RPMI7951 (cell line): ENCODE results near the gene FOXO1. TPM values are rescaled to one million over a fixed set of nuclear protein-coding genes. Genes with fewer than 3 reads are reported as not detected.

Experiments
- DNase-seq: peaks from one replicate; pipeline ENCODE4 v3.0.0-alpha.2; 2012; ENCODE audit warnings: low read depth
- total RNA-seq: library from RNA; depleted of rRNA; stranded (reverse); fragments of >200 nt; shearing (Covaris generic); gene quantifications from 2 replicates; pipeline ENCODE4 v1.2.3, GENCODE V29; 2014

The FOXO1 gene
- total RNA-seq, 1 experiment from 2014 or later = 1.6 TPM

- no peak for DNase-seq
Observed at GRCh38 chr13:40609972-40610726, 56.3 kb downstream of the FOXO1 start.

DNA sequence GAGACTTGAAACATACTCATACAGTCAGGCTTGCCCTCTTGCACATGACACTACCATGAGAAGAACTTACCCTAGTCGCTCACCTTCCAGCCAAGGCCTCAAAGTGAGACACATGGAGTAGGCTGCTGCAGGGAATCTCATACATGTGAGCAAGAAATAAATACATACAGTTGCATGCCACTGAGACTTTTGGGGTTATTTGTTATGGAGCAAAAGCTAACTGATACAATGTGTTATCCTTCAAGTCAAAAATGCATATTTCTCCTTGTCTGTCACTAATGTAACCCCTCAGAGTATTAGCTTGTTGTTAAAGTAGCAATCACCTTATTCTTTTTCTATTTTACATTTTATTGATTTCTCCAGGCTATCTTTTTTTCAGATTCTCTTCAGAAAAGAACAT, 58.1 kb downstream of the FOXO1 start:
- no peak for DNase-seq

DNA sequence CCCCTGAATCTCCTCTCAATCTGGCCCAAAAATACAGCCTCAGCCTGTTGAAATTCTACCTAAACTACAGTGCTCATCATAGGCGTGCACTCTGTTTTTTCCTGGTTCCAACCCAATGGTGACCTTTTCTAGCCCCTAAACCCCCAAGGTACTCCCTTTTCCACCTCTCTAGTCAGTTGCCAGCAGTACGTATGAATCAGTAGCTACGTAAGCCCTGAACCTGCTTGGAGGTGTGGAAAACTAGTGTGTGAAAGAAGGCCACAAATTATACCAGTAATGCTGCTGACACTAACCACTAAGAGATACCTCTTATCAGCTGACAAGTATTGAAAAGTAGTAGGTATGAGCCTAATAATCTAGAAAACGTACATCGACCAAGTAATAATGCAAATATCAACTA, 60.9 kb downstream of the FOXO1 start:
- no peak for DNase-seq

- no peak for DNase-seq
Observed at GRCh38 chr13:40604135-40604534, 62.3 kb downstream of the FOXO1 start.

GRCh38 chr13:40600149-40600751, 66.2 kb downstream of the FOXO1 start:
- no peak for DNase-seq

GRCh38 chr13:40599747-40600146, 66.7 kb downstream of the FOXO1 start:
- DNase-seq = no peak

GRCh38 chr13:40599124-40599523, 67.3 kb downstream of the FOXO1 start:
- DNase-seq = no peak

DNA sequence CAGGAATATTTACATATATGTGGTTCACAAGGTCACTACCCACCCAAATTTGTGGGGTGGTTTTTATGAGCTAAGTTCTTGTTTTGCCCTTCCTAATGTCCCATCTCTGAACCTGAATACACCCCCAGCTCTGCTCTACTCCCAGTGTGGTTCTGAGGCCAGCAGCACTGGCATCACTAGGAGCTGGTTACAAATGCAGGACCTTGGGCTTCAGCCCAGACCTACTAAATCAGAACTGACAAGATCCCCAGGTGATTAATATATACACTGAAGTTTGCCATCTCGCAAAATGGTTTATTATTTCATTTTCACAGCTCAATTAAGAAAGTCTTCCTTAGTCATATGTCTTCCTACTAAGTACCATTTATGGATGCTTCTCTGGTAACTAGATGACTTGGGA, 67.9 kb downstream of the FOXO1 start:
- DNase-seq = no peak

- no peak for DNase-seq
Observed at GRCh38 chr13:40597735-40598365, 68.6 kb downstream of the FOXO1 start.

GRCh38 chr13:40596484-40596883, 70.0 kb downstream of the FOXO1 start:
- no peak for DNase-seq

- DNase-seq = no peak
Observed at GRCh38 chr13:40595693-40596092, 70.7 kb downstream of the FOXO1 start.

DNA sequence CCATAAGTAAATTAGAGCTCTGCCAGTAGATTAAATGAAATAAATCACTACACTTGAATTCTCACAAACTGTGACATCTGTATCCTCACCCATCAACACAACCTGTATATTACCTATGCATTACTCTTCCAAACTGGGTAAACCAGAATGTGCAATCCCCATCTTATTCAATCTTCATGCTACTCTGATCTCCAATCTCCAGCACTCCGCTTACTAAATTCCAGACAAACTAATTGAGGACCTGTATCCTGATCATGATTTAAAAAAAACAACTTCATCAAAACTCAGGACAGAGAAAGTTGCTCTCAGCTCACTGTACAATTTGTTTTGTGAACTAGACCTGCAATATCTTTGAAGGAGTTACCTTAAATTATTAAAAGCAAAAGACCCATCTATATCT, 74.4 kb downstream of the FOXO1 start:
- no peak for DNase-seq

GRCh38 chr13:40591091-40591490, 75.3 kb downstream of the FOXO1 start:
- DNase-seq = no peak

DNA sequence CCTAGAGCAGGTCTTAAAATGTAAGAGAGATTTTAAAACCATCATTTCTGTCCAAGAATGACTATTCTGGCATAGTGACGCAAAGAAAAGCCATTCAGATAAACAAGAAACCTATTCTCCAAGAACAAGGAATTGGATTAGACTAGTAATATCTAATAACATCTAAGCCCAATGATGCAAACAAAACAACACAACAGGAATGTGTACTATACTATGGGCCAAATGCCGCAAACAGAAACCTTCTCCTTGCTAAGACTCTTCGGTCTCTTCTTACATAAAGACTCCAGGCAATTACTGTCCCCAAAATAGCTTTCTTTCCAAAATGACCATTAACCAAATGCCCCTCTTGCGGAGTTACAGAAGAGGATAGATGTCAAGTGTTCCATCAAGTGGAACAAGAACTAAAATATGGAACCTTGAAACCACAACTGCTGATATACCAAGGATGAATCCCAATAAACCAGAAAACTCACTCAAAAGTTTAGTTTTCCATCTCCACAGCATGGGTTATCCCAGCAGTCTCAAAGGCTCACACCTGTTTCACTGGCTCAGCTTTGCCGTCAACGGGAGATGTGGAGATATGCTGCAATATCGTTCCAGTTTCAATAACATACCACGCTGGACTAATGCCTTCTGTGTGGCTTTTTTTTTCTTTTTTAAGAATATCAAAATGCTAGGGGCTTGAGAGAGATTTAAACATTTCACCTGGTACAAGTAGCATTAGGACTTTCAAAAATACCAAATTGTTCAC, 76.2 kb downstream of the FOXO1 start:
- DNase-seq = no peak

DNA sequence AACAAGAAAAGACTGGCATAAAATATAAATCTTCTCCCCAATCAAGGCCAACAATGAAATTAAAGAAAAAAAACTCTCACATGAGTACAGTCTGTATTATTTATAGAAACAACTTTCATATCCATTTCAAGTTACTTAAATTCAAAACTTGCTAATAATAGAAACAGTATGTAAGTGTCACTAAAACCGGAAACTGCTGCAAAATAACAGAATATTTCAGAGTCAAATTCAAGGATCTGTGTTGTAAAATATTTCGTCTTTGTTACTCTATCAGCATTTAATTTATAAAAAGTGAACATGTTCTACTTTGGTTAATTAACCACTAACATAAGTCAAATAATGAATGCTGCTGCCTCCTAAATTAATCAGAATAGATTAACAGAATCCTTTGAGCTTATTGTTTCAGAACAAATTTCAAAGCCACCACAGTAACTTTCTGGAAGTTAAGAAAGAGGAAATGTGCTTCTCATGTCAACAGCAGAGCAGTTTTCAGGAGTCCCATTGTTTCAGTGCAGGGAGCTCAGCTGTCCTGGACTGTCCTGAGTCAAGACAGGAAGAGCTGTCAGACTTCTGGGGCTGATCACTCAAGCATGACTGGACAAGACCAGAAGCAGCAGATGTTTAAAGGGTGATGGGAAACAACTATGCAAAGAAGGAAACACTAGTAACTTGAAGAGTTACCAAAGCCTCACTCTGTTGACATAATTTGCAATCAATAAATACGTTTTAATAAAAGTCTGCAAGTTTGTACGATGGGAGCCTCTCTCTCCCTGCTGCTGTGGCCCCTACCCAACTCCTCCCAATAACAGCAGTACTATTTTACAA, 76.9 kb downstream of the FOXO1 start:
- peak; percentile 78 for DNase-seq

DNA sequence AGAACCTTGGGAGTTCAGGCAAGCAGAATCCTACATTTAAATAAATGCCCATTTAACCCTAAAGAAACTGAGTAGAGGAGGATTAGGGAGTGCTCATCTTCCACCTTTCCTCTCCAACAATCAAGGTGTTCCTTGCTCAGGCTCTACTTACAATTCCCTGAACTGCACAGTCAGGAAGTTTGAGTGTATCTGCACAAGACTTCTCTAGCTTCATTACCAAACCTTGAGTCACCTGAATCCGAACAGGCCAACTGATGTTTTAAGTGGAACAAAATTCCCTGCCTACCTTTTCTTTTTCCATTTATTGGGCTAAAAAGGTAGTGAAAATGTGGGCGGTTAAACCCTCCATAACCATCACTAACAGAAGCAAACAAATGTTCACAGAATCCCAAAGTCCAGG, 78.3 kb downstream of the FOXO1 start:
- no peak for DNase-seq

DNA sequence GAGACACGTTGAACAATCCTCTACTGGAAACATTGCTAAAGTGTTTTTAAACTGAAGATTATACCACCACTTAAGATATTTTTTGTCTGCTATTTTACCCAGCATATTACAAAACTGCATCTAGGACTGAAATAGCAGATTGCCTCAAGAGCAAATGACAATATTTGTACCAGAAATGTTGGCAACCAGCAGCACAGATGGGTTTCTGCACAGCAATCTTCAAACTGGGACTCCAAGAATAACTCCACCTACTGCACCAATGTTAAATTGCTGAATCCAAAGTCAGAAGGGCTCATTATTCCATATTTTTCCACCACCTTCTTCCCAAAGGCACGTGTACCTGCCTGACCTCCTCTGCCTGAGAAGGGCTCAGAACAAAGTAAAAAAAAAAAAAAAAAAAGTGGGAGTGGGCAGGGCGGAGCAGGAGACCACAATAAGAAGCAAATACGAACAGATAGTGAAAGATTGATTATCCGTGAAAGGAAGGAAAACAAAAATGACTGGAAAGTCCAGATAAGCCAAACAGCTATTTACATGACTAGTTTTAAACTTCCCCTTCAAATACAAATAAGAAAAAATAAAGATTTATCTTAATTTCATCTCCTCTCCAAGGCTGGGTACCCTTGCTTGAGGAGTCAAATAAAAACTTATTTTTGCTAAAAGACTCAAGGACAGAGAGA, 79.4 kb downstream of the FOXO1 start:
- DNase-seq = no peak

DNA sequence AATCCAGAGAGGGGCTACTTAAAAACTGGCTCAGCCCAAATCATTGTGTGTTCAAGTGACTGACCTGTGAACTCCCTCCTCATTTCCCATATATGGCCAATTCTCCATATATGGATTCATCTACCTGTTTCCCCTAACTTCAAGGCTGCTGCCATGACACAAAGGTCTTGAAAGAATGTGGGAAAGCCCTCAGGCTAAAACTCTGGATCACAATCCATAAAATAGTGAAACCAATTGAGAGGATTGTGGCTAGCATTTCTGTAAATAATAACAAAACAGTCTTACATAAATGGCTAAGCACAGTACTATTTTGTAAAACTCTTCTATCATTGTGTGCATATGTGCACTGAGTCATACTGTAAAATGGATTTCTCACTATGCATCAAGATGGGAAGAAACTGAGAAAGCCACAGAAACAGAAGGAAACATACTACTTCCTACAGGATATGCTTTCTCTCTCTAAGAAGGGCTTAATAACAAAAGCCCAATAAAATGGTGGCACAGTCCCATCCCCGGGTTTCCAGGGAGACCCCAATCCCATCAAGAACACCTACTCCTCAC, 80.5 kb downstream of the FOXO1 start:
- peak; percentile 26 for DNase-seq

DNA sequence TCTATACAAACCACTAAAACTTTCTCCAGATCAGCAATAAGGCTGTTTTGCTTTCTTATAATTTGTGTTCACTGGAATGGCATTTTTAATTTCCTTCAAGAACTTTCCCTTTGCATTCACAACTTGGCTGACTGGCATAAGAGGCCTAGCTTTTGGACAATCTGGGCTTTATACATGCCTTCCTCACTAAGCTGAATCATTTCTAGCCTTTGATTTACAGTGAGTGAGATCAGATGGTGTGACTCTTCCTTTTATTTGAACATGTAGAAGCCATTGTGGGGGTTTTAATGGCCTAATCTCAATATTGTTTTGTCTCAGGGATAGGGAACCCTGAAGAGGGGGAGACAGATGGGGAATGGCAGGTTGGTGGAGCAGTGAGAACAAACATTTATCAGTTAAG, 82.7 kb downstream of the FOXO1 start:
- DNase-seq = no peak

DNA sequence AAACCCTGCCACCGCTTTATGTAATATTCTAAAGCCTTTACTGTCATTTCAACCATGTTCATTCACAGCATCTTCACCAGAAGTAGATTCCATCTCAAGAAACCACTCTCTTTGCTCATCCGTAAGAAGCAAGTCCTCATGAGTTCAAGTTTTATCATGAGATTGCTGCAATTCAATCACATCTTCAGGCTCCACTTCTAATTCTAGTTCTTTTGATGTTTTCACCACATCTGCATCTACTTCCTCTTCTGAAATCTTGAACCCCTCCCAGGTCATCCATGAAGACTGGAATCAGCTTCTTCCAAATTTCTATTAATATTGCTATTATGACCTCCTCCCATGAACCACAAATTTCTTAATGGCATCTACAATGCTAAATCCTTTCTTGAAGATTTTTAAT, 83.9 kb downstream of the FOXO1 start:
- no peak for DNase-seq

DNA sequence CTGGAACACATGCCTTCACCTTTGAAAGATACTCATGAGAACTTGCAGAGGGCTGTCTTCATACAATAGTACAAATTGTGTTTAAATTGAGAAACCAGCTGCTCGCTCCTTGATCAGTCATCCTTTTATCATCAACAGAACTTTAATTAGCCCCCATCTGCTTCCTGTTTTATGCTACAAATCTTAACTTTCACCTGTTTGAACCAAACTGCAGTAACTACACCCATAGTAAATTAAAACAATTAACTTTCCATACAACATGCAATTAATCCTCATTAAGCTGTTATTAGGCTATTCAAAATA, 85.2 kb downstream of the FOXO1 start:
- no peak for DNase-seq
